Fibroblast of gingiva (primary cell): ENCODE results near the gene FARSB.
A peak's percentile ranks its signal among the peaks of the same experiment; 100 is the strongest.

Experiments used
- DNase-seq: peaks from one replicate; pipeline ENCODE4 v3.0.0-alpha.2; 2011; ENCODE audit warnings: low read depth

FARSB gene

DNA sequence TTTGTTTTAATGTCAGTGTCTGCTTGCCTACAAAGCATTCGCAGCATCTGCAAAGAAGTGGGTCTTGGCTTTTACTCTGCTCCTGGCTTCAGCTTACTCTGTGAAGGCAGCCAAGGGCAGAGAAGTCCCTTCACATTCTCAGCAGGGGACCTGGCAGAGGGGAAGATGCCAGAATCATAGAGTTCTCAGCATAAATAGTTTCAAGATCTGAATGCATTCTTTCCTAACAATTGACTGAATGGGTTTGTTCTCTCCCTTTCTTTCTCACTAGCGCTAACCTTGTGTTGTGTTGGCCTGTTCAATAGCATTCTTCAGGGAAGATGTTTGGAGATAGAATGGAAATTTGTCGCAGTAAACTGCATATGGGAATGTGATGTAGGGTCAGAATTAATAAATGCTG, 106.9 kb downstream of the FARSB start:
- peak; percentile 76 for DNase-seq

DNA sequence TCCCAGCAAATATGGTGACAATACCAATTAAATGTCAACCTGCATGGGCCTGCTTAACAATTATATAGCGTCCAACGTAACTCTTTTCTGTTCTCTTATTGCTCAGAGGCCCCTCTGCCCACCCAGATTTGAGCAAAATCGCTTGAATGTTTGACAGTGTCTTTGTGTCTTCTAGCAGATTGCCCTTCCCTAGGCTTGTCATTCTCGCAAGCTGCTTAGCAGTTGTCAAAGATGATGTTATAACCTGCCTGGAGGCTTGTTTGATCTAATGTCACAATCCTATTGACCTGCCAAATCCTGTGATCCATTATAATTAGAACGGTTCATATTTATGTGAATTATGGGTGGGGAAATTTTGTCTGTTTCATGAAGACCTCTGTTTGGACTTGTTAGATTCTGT, 108.8 kb downstream of the FARSB start:
- DNase-seq, result no peak

GRCh38 chr2:222545823-222546795, 109.8 kb downstream of the FARSB start:
- DNase-seq, result peak; percentile 16

DNA sequence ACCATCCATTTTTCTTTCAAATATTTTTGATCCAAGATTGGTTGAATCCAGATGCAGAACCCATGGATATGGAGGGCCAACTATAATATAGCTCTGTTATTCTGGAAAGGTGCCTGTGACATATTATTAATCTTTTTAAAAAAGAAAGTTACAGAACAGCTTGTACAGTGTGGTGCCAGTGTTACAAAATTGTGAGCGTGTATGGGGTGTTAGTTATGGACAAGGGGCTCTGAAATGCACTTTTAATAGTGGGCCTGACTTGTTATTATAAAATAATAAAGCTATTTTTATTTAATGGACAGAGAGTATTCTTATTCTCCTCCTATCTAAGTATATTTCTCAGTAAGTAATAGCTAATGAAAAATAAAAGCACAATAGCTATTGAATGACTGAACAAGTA, 111.2 kb downstream of the FARSB start:
- DNase-seq, result no peak

GRCh38 chr2:222538535-222538934, 117.4 kb downstream of the FARSB start:
- DNase-seq, result no peak

DNA sequence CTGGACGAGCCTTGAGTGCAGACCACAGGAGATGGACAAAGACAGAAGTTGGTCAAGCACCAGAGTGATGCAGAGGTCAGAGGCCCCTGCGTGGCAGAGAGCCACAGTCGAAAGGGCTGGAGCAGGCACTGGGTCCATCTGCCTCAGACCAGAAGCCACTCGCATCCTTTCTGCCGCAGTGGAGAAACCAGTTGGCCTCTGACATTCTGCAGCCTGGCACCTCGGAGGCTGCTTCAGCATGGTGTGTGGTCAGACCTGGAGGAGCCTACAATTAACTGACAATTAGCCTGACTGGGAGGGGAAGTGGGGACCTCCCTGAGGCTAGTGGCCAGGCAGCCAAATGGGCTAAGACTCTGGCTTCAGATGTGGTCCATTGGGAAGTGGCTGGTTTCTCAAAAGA, 120.4 kb downstream of the FARSB start:
- DNase-seq, result no peak

- DNase-seq, result no peak
These were observed 123.6 kb downstream of the FARSB start for GRCh38 chr2:222532315-222532714.

GRCh38 chr2:222526480-222527277, 129.2 kb downstream of the FARSB start:
- no peak for DNase-seq

GRCh38 chr2:222525811-222526210, 130.1 kb downstream of the FARSB start:
- no peak for DNase-seq

GRCh38 chr2:222523783-222524544, 131.9 kb downstream of the FARSB start:
- DNase-seq, result no peak

DNA sequence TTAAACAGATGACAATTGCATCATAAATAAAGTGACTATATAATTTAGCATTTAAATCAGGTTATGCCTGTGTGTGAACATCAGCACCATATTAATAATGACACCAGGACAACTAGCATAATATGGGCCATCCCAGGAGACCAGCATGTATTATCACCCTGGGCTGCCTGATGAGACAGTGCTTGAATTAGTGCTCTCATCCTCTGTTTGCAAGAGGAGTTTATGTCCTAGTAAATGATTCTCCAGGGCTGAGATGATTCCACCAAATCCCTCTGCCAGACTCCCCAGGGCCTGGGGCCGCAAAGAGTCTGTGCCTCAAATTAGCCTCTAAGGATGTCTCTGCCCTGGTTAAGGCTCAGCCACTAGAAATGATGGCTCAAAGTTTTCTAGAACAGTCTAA, 133.8 kb downstream of the FARSB start:
- no peak for DNase-seq

GRCh38 chr2:222521099-222521498, 134.8 kb downstream of the FARSB start:
- DNase-seq, result no peak
